Measurements from ENCODE around the gene ANKRD62. TPM values are rescaled to one million over a fixed set of nuclear protein-coding genes. Genes with fewer than 3 reads are reported as not detected.

The ANKRD62 gene
- total and polyA plus RNA-seq, 2 of the 4 experiments (the other 2 are of a cell fraction), result not detected

DNA sequence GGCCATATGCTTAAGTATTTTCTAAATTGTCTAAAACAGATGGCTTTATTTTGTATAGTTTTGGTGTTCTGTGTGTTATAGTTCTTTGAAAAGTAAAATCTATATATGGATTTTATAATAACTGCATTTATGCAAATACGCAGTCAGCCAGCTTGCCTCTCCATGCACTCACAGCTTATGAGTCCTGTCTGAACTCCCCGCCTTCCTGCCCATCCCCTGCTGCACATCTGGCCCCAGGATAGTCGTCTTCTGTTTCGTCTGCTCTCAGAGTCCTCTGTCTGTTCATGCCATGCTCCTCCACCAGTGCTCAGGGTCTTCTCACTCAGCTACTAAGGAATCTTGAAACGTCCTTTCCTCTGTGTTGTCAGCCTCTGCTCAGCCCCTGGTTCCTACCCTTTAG lies 28.2 kb upstream of the ANKRD62 start:
- H3K4me2 ChIP-seq (ENCODE audit: low read depth, low read length), result no peak overlapping the region
- dilution Hi-C loops (cut with HindIII; ENCODE audit: low sequenced_read_pairs, unreplicated experiment), result no loop called here
- H4K8ac ChIP-seq (ENCODE audit: low read depth in 2 of 2, low read length in 2 of 2), result no peak overlapping the region
- DNase-seq, result no peak
- no peak overlapping the region for H3K56ac ChIP-seq (ENCODE audit: extremely low read depth, insufficient read depth, low read length)
- TF ChIP-seq CHD1 (IDR thresholded peaks at IDR 0.05; ENCODE audit: low read depth, low read length), result no peak
- TF ChIP-seq CEBPB (IDR thresholded peaks at IDR 0.05; ENCODE audit: low read depth, low read length), result no peak
- no peak for TF ChIP-seq BHLHE40 (IDR thresholded peaks at IDR 0.05; ENCODE audit: low read depth, low read length)
- TF ChIP-seq, protein P1, sequence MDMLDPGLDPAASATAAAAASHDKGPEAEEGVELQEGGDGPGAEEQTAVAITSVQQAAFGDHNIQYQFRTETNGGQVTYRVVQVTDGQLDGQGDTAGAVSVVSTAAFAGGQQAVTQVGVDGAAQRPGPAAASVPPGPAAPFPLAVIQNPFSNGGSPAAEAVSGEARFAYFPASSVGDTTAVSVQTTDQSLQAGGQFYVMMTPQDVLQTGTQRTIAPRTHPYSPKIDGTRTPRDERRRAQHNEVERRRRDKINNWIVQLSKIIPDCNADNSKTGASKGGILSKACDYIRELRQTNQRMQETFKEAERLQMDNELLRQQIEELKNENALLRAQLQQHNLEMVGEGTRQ (IDR thresholded peaks at IDR 0.05; ENCODE audit: low read depth, low read length), result no peak
- no peak for TF ChIP-seq MAFK (IDR thresholded peaks at IDR 0.05; ENCODE audit: low read depth, low read length)
- no TSS peak for BruUV-seq (replicated peaks)
- H2BK15ac ChIP-seq (ENCODE audit: low read depth, low read length), result no peak overlapping the region
- H4K20me1 ChIP-seq (ENCODE audit: insufficient read depth, low read length), result no peaks in the 10 kb centered on the region
- no peak overlapping the region for H3K14ac ChIP-seq (replicated peaks; ENCODE audit: low read depth, low read length)
- no peak overlapping the region for H3K23ac ChIP-seq (ENCODE audit: low read depth, low read length)
- H2AFZ ChIP-seq (replicated peaks; ENCODE audit: low read length, poor library complexity), result no peak overlapping the region
- H4K5ac ChIP-seq (ENCODE audit: low read depth, low read length), result no peak overlapping the region
- no peak overlapping the region for H2AK9ac ChIP-seq (replicated peaks; ENCODE audit: low read depth, low read length, poor library complexity)
- CTCF ChIA-PET, result no interaction called here
- H2AK5ac ChIP-seq (ENCODE audit: low read depth, low read length), result no peak overlapping the region
- H3K9ac ChIP-seq (ENCODE audit: low read depth, low read length), result no peak overlapping the region
- H3K27ac ChIP-seq (ENCODE audit: insufficient read depth, low read length), result no peak overlapping the region
- H3K36me3 ChIP-seq (ENCODE audit: control insufficient read depth, insufficient read depth, low read length), result no peaks in the 10 kb centered on the region
- 39% methylated on average over 3 of the region's 5 CpGs; no CpG with 5 or more reads in 1 of the 2 experiments for WGBS, 2 experiments (ENCODE audit: extremely low coverage in 2 of 2, insufficient read length in 1 of 2)
- H3K27me3 ChIP-seq (ENCODE audit: control insufficient read depth, insufficient read depth, low read length), result peaks cover 4% of the 10 kb centered on the region
- H3K79me1 ChIP-seq (ENCODE audit: low read depth in 1 of 2, low read length in 2 of 2), result no peaks in the 10 kb centered on the region
- no peak overlapping the region for H2BK5ac ChIP-seq (ENCODE audit: low read depth, low read length, poor library complexity, severe bottlenecking)
- no peak overlapping the region for H2BK20ac ChIP-seq (ENCODE audit: low read depth, low read length)
- POLR2A ChIA-PET (ENCODE audit: unreplicated experiment), result no interaction called here
- no peak overlapping the region for H3K4me3 ChIP-seq (ENCODE audit: insufficient read depth, low read depth, low read length)
- no peak overlapping the region for H4K91ac ChIP-seq (ENCODE audit: insufficient read depth, low read depth, low read length)
- no peaks in the 10 kb centered on the region for H3K4me1 ChIP-seq (ENCODE audit: control insufficient read depth, insufficient read depth, low read length)
- in situ Hi-C loops (cut with MboI; ENCODE audit: low sequenced_read_pairs), result no loop called here
- intact Hi-C loops (cut with micrococcal nuclease), result no loop called here
- no peaks in the 10 kb centered on the region for H3K9me3 ChIP-seq (ENCODE audit: control insufficient read depth, insufficient read depth, low read length)
- no peak overlapping the region for H2BK120ac ChIP-seq (ENCODE audit: low read depth, low read length)
- no peak overlapping the region for H3K18ac ChIP-seq (ENCODE audit: low read depth, low read length)
- H3K9me1 ChIP-seq (ENCODE audit: insufficient read depth, low read length), result peaks cover 3% of the 10 kb centered on the region; the same call in 1 of the 2 replicates
- ATAC-seq (ENCODE audit: low read depth), result no peak
- no peak overlapping the region for H3K4ac ChIP-seq (ENCODE audit: low read depth, low read length)

All from IMR-90 (cell line).